Limb (tissue), 2 donors: ENCODE results near the gene ABCA3.

Experiments
- DNase-seq, 2 donors: peaks; one replicate each; pipeline ENCODE4 v3.0.0-alpha.2; 2016; ENCODE audit errors: extremely low spot score in 2 of 2

The ABCA3 gene

GRCh38 chr16:2235695-2236336, 104.7 kb downstream of the ABCA3 start:
- no peak for DNase-seq

- DNase-seq = no peak
These were observed 105.3 kb downstream of the ABCA3 start for GRCh38 chr16:2235234-2235651.

GRCh38 chr16:2234813-2235170, 105.7 kb downstream of the ABCA3 start:
- DNase-seq = no peak

GRCh38 chr16:2233872-2234812, 106.4 kb downstream of the ABCA3 start:
- no peak for DNase-seq

GRCh38 chr16:2233046-2233775, 107.3 kb downstream of the ABCA3 start:
- DNase-seq = no peak

- DNase-seq = no peak
These were observed 108.2 kb downstream of the ABCA3 start for GRCh38 chr16:2232094-2232990.

GRCh38 chr16:2231016-2231931, 109.3 kb downstream of the ABCA3 start:
- no peak for DNase-seq

GRCh38 chr16:2230376-2230775, 110.2 kb downstream of the ABCA3 start:
- no peak for DNase-seq

GRCh38 chr16:2229632-2230250, 110.8 kb downstream of the ABCA3 start:
- DNase-seq = no peak

- no peak for DNase-seq
These were observed 111.4 kb downstream of the ABCA3 start for GRCh38 chr16:2229091-2229490.

GRCh38 chr16:2228161-2228824, 112.2 kb downstream of the ABCA3 start:
- DNase-seq = no peak

GRCh38 chr16:2226918-2227317, 113.6 kb downstream of the ABCA3 start:
- DNase-seq = no peak

- no peak for DNase-seq
These were observed 114.2 kb downstream of the ABCA3 start for GRCh38 chr16:2226245-2226793.
